DOHH2 (cell line): Measurements from ENCODE around the gene TXN.

Experiments
- H3F3A ChIP-seq: fragments of 200-600 bp; sonication (generic), shearing (Covaris generic); 2 replicates; pipeline ENCODE4 v1.6.0; 2016; ENCODE audit warnings: antibody characterized with exemption, mild to moderate bottlenecking; ENCODE audit not compliant: control insufficient read depth, insufficient read depth
- H3K27ac ChIP-seq: fragments of 200-600 bp; sonication (generic); 2 replicates; pipeline ENCODE4 v1.5.1; 2014; ENCODE audit warnings: low read depth, mild to moderate bottlenecking, low read length, moderate library complexity
- H3K27me3 ChIP-seq: fragments of 200-600 bp; sonication (generic); 2 replicates; pipeline ENCODE4 v1.6.1; 2014; ENCODE audit warnings: mild to moderate bottlenecking, low read length, mixed read lengths; ENCODE audit not compliant: control insufficient read depth
- H3K36me3 ChIP-seq: fragments of 200-600 bp; sonication (generic); 2 replicates; pipeline ENCODE4 v1.6.1; 2014; ENCODE audit warnings: mild to moderate bottlenecking, low read length, moderate library complexity, mixed read lengths; ENCODE audit not compliant: control insufficient read depth
- H3K4me1 ChIP-seq: fragments of 200-600 bp; sonication (generic); 2 replicates; pipeline ENCODE4 v1.6.1; 2014; ENCODE audit warnings: mild to moderate bottlenecking, low read length, mixed read lengths; ENCODE audit not compliant: control insufficient read depth
- H3K4me2 ChIP-seq: fragments of 200-600 bp; sonication (generic); 2 replicates; pipeline ENCODE4 v1.6.0; 2014; ENCODE audit warnings: mild to moderate bottlenecking, low read length, moderate library complexity
- H3K4me3 ChIP-seq: fragments of 200-600 bp; sonication (generic); 2 replicates; pipeline ENCODE4 v1.5.1; 2014; ENCODE audit warnings: mild to moderate bottlenecking, low read length, mixed read lengths
- H3K79me2 ChIP-seq: fragments of 200-600 bp; sonication (generic); 2 replicates; pipeline ENCODE4 v1.6.1; 2014; ENCODE audit warnings: mild to moderate bottlenecking, low read length, mixed read lengths; ENCODE audit not compliant: control insufficient read depth
- H3K9me2 ChIP-seq: fragments of 200-600 bp; sonication (generic); replicated peaks from 2 replicates; pipeline ENCODE4 v1.6.1; 2014; ENCODE audit warnings: mild to moderate bottlenecking, low read length, mixed read lengths; ENCODE audit not compliant: control insufficient read depth
- H3K9me3 ChIP-seq: fragments of 200-600 bp; sonication (generic); 2 replicates; pipeline ENCODE4 v1.6.1; 2014; ENCODE audit warnings: antibody characterized with exemption, low read length, mixed read lengths; ENCODE audit not compliant: control insufficient read depth, insufficient read depth
- H4K20me1 ChIP-seq: fragments of 200-600 bp; sonication (generic); 2 replicates; pipeline ENCODE4 v1.6.0; 2014; ENCODE audit warnings: low read depth, mild to moderate bottlenecking, antibody characterized with exemption, low read length, moderate library complexity; ENCODE audit not compliant: control insufficient read depth, insufficient read depth
- EZH2phosphoT487 ChIP-seq: fragments of 200-600 bp; sonication (generic); IDR thresholded peaks from 2 replicates; pipeline ENCODE4 v1.6.1; 2017; ENCODE audit warnings: borderline replicate concordance, mild to moderate bottlenecking, antibody characterized with exemption, low read length, moderate library complexity, mixed read lengths
- TF ChIP-seq, protein P1 (sequence below): fragments of 200-600 bp; sonication (generic); IDR thresholded peaks from one replicate; pipeline ENCODE4 v1.5.1; 2014; ENCODE audit warnings: antibody characterized with exemption, mild to moderate bottlenecking, low read depth, low read length; ENCODE audit not compliant: poor library complexity, severe bottlenecking

TXN gene

DNA sequence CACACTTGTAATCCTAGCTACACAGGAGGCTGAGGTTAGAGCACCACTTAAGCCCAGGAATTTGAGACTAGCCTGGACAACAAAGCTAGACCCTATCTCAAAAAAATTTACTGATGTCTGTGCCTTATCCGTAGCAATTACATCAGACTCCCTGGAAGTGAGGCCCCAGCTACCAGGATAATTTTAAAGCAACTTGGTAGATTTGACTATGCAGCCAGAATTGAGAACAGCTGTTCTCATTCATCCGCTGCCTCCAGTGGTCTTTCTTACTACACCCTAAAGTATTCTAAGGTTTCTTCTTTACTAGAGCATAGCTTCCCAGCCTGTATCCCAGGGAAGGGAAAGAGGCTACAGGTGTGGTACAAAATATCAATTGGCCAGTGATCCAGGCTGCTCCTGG, 28.0 kb downstream of the TXN start:
- TF ChIP-seq EZH2phosphoT487 = no peak
- TF ChIP-seq, protein P1, sequence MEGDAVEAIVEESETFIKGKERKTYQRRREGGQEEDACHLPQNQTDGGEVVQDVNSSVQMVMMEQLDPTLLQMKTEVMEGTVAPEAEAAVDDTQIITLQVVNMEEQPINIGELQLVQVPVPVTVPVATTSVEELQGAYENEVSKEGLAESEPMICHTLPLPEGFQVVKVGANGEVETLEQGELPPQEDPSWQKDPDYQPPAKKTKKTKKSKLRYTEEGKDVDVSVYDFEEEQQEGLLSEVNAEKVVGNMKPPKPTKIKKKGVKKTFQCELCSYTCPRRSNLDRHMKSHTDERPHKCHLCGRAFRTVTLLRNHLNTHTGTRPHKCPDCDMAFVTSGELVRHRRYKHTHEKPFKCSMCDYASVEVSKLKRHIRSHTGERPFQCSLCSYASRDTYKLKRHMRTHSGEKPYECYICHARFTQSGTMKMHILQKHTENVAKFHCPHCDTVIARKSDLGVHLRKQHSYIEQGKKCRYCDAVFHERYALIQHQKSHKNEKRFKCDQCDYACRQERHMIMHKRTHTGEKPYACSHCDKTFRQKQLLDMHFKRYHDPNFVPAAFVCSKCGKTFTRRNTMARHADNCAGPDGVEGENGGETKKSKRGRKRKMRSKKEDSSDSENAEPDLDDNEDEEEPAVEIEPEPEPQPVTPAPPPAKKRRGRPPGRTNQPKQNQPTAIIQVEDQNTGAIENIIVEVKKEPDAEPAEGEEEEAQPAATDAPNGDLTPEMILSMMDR = no peak
- Histone ChIP-seq H3F3A (no peaks in the 10 kb centered on the region), H3K9me3 (no peaks in the 10 kb centered on the region), H4K20me1 (no peaks in the 10 kb centered on the region), H3K27me3 (no peaks in the 10 kb centered on the region), H3K36me3 (no peaks in the 10 kb centered on the region), H3K4me2 (no peak overlapping the region), H3K4me3 (no peak overlapping the region), H3K9me2 (no peaks in the 10 kb centered on the region), H3K4me1 (no peaks in the 10 kb centered on the region), H3K27ac (no peak overlapping the region), H3K79me2 (no peaks in the 10 kb centered on the region)

DNA sequence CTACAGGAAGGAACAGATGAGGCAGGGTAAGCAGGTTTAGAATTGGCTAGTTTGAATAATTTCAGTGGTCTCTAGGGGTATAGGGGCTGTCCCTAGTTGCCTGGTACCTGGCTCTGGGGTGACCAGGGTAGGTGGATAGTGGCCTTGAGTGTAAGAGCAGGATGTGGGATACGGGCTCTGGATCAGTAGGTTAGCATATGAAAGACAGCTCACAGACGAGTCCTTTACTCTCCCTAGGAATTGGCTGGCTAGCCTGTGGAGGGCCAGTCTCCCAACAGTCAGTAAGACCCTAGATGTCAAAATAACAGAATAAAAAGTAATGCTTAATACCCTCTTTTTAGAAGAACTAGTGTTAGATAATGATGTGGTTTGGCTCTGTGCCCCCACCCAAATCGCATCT, 31.7 kb downstream of the TXN start:
- TF ChIP-seq EZH2phosphoT487 = no peak
- TF ChIP-seq, protein P1 = no peak

DNA sequence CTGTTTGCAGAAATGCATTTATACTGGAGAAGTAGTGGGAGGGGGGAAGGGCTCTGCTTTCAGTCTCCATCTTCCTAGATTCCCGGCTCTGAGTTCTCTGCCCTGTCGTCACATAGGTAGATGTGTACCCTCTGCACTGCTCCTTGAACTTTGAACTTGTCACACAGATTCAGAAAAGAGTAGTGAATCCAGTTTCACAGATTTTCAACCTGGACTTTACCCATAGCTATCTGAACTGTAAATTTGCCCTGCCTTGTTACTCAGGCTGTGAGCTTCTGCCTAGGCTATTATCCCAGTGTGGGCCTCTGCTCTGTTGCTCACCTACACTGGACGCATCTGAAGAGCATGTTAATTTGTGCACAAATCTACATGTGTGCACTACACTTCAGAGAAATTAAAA, 35.5 kb downstream of the TXN start:
- no peaks in the 10 kb centered on the region for H3K9me3 ChIP-seq
- no peak overlapping the region for H3K27ac ChIP-seq
- H3K4me1 ChIP-seq = no peaks in the 10 kb centered on the region
- no peaks in the 10 kb centered on the region for H4K20me1 ChIP-seq
- peaks cover 10% of the 10 kb centered on the region for H3K27me3 ChIP-seq
- no peak overlapping the region for H3K4me2 ChIP-seq
- H3K79me2 ChIP-seq = no peaks in the 10 kb centered on the region
- no peak overlapping the region for H3K4me3 ChIP-seq
- TF ChIP-seq, protein P1 = no peak
- no peak for TF ChIP-seq EZH2phosphoT487
- no peaks in the 10 kb centered on the region for H3F3A ChIP-seq
- H3K36me3 ChIP-seq = no peaks in the 10 kb centered on the region
- no peaks in the 10 kb centered on the region for H3K9me2 ChIP-seq

More for the DNA sequence above, 31.7 kb downstream of the TXN start:
- Histone ChIP-seq H3K4me2 (no peak overlapping the region), H3K4me1 (no peaks in the 10 kb centered on the region), H3K9me3 (no peaks in the 10 kb centered on the region), H4K20me1 (no peaks in the 10 kb centered on the region), H3F3A (no peaks in the 10 kb centered on the region), H3K9me2 (no peaks in the 10 kb centered on the region), H3K27ac (no peak overlapping the region), H3K27me3 (no peaks in the 10 kb centered on the region), H3K4me3 (no peak overlapping the region), H3K79me2 (no peaks in the 10 kb centered on the region), H3K36me3 (no peaks in the 10 kb centered on the region)

DNA sequence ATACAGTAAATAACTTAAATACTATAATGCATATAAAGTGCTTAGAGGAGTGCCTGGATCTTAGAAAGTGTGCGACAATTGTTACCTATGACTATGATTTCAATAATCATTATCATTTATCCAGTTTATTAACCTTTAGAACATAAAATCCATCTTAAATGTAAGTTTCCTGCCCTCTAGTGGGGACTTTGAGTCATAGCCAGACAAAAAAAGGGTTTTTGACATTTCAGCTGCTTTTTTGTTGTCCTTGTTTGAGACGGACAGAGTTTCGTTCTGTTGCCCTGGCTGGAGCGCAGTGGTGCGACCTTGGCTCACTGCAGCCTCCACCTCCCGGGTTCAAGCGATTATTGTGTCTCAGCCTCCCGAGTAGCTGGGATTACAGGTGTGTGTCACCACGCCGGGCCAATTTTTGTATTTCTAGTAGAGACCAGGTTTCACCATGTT, 38.6 kb downstream of the TXN start:
- TF ChIP-seq, protein P1 = peak; percentile 75
- TF ChIP-seq EZH2phosphoT487 = no peak
- Histone ChIP-seq H3K79me2 (no peaks in the 10 kb centered on the region), H3K4me1 (no peaks in the 10 kb centered on the region), H3F3A (no peaks in the 10 kb centered on the region), H3K27me3 (peaks cover 13% of the 10 kb centered on the region), H3K4me2 (no peak overlapping the region), H3K4me3 (no peak overlapping the region), H3K36me3 (no peaks in the 10 kb centered on the region), H3K27ac (no peak overlapping the region), H4K20me1 (no peaks in the 10 kb centered on the region), H3K9me3 (no peaks in the 10 kb centered on the region), H3K9me2 (no peaks in the 10 kb centered on the region)
